Measurements from ENCODE around the gene AATF. TPM values are rescaled to one million over a fixed set of nuclear protein-coding genes. Genes with fewer than 3 reads are reported as not detected.

The AATF gene
- total and polyA plus RNA-seq, 4 experiments from 2014 or later: 52.0 to 89.4 (median 60.8) TPM

DNA sequence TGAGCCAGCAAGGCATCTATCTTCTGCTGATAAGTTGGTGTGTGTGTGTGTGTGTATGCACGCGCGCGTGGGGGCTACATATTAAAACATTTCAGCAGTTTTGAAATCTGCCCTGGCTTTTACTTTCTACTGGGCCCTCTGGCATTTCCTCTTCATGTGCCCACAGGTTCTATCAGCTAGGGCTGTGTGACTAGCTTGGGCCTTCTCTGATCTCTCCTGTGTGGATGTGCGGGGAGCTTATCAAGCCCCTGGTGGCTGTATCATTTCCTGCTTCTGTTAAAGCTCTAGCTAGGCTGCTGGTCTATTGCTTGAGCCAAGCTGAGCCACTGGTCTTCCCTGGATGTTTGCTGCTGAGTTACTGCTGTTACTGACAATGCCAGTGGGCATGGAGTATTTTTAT lies 132.5 kb downstream of the AATF start:
- H3K27me3 Mint-ChIP-seq: no peaks in the 10 kb centered on the region
- Histone ChIP-seq H3K27ac (ENCODE audit: low read depth, low read length) (no peak overlapping the region), H3K27me3 (ENCODE audit: insufficient read depth, low read length) (no peaks in the 10 kb centered on the region), H3K4me3 (ENCODE audit: low read length in 2 of 2) (no peak overlapping the region), H3K36me3 (ENCODE audit: insufficient read depth, low read length) (no peaks in the 10 kb centered on the region), H3K9me3 (ENCODE audit: control insufficient read depth in 1 of 2, low read length in 2 of 2) (no peaks in the 10 kb centered on the region), H3K4me1 (ENCODE audit: insufficient read depth, low read length) (no peaks in the 10 kb centered on the region)
- H3K27ac Mint-ChIP-seq: peak overlapping the region in 2 of 7 donors; percentile 36 to 53
- intact Hi-C loops (cut with micrococcal nuclease): no loop called here
- H3K4me3 Mint-ChIP-seq: no peak overlapping the region
- ChIA-PET POLR2A (ENCODE audit: partially characterized antibody) (no interaction called here), CTCF (ENCODE audit: partially characterized antibody) (interaction anchor here (0.7 kb wide), 1 partner anchor 161 kb away, joined by 3 read pairs; no protein-coding TSS in a partner anchor)
- peaks cover 0 to 6% (median 0%) of the 10 kb centered on the region in 4 donors for H3K4me1 Mint-ChIP-seq
- peaks cover 0 to 19% of the 10 kb centered on the region in 2 donors for H3K36me3 Mint-ChIP-seq
- DNase-seq: no peak
- peaks cover 0 to 12% (median 9%) of the 10 kb centered on the region in 8 donors for H3K9me3 Mint-ChIP-seq

DNA sequence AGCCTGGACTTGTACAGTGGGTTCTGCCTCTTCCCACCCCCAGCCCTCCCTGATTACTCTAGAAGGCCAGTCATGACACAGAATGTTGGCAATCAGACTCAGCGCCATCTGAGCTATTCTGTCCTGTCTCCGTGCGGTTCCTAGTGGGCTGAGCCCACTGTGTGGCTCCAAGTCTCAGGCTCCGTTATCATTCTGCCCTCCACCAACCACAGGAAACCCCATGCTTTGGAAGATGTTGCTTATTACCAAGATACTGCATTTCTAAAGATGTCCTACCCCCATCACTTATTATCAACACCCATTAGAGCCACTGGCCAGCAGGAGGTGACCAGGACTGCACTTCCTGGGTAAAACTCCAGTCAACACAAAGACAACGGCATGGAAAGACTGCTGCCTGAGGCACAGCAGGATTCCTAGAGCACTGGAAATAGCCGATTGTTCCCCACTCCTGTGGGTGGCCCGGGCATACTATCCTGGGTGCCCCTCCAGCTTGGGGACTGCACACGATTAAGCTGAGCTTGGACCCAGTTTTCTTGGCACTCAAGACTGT lies 133.6 kb downstream of the AATF start:
- Histone ChIP-seq H3K36me3 (ENCODE audit: insufficient read depth, low read length) (no peaks in the 10 kb centered on the region), H3K9me3 (ENCODE audit: control insufficient read depth in 1 of 2, low read length in 2 of 2) (no peaks in the 10 kb centered on the region), H3K4me3 (ENCODE audit: low read length in 2 of 2) (no peak overlapping the region), H3K4me1 (ENCODE audit: insufficient read depth, low read length) (peaks cover 1% of the 10 kb centered on the region), H3K27me3 (ENCODE audit: insufficient read depth, low read length) (no peaks in the 10 kb centered on the region), H3K27ac (ENCODE audit: low read depth, low read length) (no peak overlapping the region)
- H3K4me3 Mint-ChIP-seq: no peak overlapping the region
- H3K36me3 Mint-ChIP-seq: peaks cover 0 to 27% of the 10 kb centered on the region in 2 donors
- H3K9me3 Mint-ChIP-seq: peaks cover 0 to 12% (median 9%) of the 10 kb centered on the region in 8 donors
- ChIA-PET POLR2A (ENCODE audit: partially characterized antibody) (no interaction called here), CTCF (ENCODE audit: partially characterized antibody) (no interaction called here)
- H3K27me3 Mint-ChIP-seq: no peaks in the 10 kb centered on the region
- peak overlapping the region in 1 of 7 donors; percentile 75 for H3K27ac Mint-ChIP-seq
- H3K4me1 Mint-ChIP-seq: peaks cover 3 to 12% (median 5%) of the 10 kb centered on the region in 4 donors
- intact Hi-C loops (cut with micrococcal nuclease): no loop called here
- no peak for DNase-seq

DNA sequence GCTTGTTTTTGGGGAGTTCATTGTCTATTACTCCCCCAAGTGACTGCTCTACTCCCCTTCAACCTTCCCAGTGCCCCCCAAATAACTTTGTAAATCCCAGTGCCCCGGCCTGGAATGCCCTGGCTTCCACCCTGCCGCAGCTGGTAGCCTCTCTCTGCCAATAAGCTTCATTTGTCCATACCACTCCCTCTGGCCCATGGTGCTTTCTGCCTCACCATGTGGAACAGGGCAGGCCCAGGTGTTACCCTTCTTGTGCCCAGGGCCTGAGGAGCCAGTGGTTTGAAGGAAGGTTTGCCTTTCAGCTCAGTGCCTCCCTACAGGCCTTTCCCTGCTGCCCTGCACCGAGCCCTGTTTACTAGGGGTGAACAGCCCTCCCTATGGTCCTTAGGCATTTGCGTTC lies 134.2 kb downstream of the AATF start:
- Mint-ChIP-seq H3K36me3 (peaks cover 0 to 27% of the 10 kb centered on the region in 2 donors), H3K4me1 (peaks cover 7 to 18% (median 11%) of the 10 kb centered on the region in 4 donors), H3K9me3 (peaks cover 0 to 12% (median 9%) of the 10 kb centered on the region in 8 donors), H3K27ac (peak overlapping the region in 1 of 7 donors; percentile 65), H3K27me3 (no peaks in the 10 kb centered on the region), H3K4me3 (no peak overlapping the region)
- Histone ChIP-seq H3K27ac (ENCODE audit: low read depth, low read length) (no peak overlapping the region), H3K4me1 (ENCODE audit: insufficient read depth, low read length) (peaks cover 7% of the 10 kb centered on the region), H3K9me3 (ENCODE audit: control insufficient read depth in 1 of 2, low read length in 2 of 2) (no peaks in the 10 kb centered on the region), H3K27me3 (ENCODE audit: insufficient read depth, low read length) (no peaks in the 10 kb centered on the region), H3K36me3 (ENCODE audit: insufficient read depth, low read length) (no peaks in the 10 kb centered on the region), H3K4me3 (ENCODE audit: low read length in 2 of 2) (no peak overlapping the region)
- no peak for DNase-seq
- ChIA-PET POLR2A (ENCODE audit: partially characterized antibody) (no interaction called here), CTCF (ENCODE audit: partially characterized antibody) (no interaction called here)
- intact Hi-C loops (cut with micrococcal nuclease): no loop called here

DNA sequence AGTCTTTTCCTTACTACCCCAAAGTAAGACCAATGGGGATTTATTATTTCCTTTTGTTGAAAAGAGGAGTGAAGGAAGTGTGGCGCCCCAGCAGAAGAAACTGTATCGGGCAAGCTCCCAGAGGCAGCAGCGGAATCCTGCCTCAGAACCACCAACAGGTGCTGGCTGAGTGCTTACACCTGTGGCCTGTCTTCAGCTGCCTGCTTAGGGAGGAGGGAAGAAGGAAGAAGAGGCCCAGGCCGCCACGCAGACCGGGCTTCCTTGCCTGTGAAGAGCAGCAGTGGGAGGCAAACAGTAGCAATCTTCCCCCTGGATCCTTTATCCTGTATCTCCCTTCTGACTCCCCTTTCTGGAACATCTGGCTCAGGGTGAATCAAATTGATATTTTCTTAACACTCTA lies 134.7 kb downstream of the AATF start:
- H3K27ac Mint-ChIP-seq: peak overlapping the region in 1 of 7 donors; percentile 65
- no peaks in the 10 kb centered on the region for H3K27me3 Mint-ChIP-seq
- H3K36me3 Mint-ChIP-seq: peaks cover 0 to 27% of the 10 kb centered on the region in 2 donors
- peaks cover 12% of the 10 kb centered on the region for H3K4me1 ChIP-seq (ENCODE audit: insufficient read depth, low read length)
- no peaks in the 10 kb centered on the region for H3K27me3 ChIP-seq (ENCODE audit: insufficient read depth, low read length)
- H3K9me3 Mint-ChIP-seq: peaks cover 0 to 12% (median 9%) of the 10 kb centered on the region in 8 donors
- H3K4me1 Mint-ChIP-seq: peaks cover 11 to 23% (median 15%) of the 10 kb centered on the region in 4 donors
- no peak overlapping the region for H3K27ac ChIP-seq (ENCODE audit: low read depth, low read length)
- H3K9me3 ChIP-seq (ENCODE audit: control insufficient read depth in 1 of 2, low read length in 2 of 2): no peaks in the 10 kb centered on the region
- ChIA-PET POLR2A (ENCODE audit: partially characterized antibody) (no interaction called here), CTCF (ENCODE audit: partially characterized antibody) (no interaction called here)
- H3K36me3 ChIP-seq (ENCODE audit: insufficient read depth, low read length): no peaks in the 10 kb centered on the region
- intact Hi-C loops (cut with micrococcal nuclease): no loop called here
- no peak for DNase-seq
- H3K4me3 Mint-ChIP-seq: no peak overlapping the region
- no peak overlapping the region for H3K4me3 ChIP-seq (ENCODE audit: low read length in 2 of 2)

DNA sequence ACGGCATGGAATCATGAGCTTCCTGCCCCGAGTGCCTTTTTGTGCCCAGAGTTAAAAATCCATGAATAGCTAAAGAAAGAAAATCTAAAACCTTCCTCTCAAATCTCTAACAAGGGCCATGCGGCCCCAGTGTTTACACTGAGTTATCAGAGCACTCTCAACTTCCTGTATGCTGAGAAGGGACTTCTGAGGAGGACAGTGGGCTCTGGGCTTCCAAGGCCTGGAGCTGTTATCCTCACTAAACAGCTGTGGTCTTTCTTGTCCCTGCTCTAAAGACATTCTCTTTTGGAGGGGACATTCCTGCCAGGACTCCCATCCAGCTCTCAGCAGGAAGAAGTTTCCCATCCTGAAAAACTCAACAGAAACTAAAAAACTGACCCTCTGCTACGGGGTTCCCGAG lies 135.6 kb downstream of the AATF start:
- no peak overlapping the region for H3K4me3 Mint-ChIP-seq
- DNase-seq: no peak
- H3K27ac Mint-ChIP-seq: no peak overlapping the region
- no peaks in the 10 kb centered on the region for H3K27me3 Mint-ChIP-seq
- intact Hi-C loops (cut with micrococcal nuclease): no loop called here
- peaks cover 19 to 32% (median 25%) of the 10 kb centered on the region in 4 donors for H3K4me1 Mint-ChIP-seq
- H3K9me3 Mint-ChIP-seq: peaks cover 0 to 9% (median 5%) of the 10 kb centered on the region in 8 donors
- no peak overlapping the region for H3K4me3 ChIP-seq (ENCODE audit: low read length in 2 of 2)
- no peaks in the 10 kb centered on the region for H3K36me3 ChIP-seq (ENCODE audit: insufficient read depth, low read length)
- peaks cover 0 to 26% of the 10 kb centered on the region in 2 donors for H3K36me3 Mint-ChIP-seq
- no peak overlapping the region for H3K27ac ChIP-seq (ENCODE audit: low read depth, low read length)
- no peaks in the 10 kb centered on the region for H3K9me3 ChIP-seq (ENCODE audit: control insufficient read depth in 1 of 2, low read length in 2 of 2)
- ChIA-PET POLR2A (ENCODE audit: partially characterized antibody) (no interaction called here), CTCF (ENCODE audit: partially characterized antibody) (interaction anchor here (1.0 kb wide), 1 partner anchor 37 kb away, joined by 6 read pairs; no protein-coding TSS in a partner anchor)
- H3K27me3 ChIP-seq (ENCODE audit: insufficient read depth, low read length): no peaks in the 10 kb centered on the region
- H3K4me1 ChIP-seq (ENCODE audit: insufficient read depth, low read length): peaks cover 21% of the 10 kb centered on the region

DNA sequence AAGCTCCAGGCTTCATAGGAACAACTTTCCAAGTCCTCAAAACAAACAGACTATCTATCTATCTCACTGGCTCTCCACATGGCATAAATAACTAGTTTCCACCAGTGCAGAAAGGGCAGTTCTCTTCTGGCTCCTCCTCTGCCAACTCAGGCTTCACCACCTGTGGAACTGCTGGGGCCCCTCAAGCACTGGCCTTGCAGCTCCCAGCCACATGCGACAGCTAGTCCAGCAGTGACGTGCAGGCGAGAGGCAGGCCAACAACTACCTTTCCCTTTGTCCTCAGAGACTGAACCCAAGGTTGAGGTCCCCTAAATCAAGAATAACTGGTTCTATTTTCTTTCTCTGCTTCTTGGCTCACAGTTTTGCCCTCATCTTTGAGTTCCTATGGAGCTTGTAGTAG lies 137.6 kb downstream of the AATF start:
- H3K27ac Mint-ChIP-seq: no peak overlapping the region
- no peaks in the 10 kb centered on the region for H3K27me3 Mint-ChIP-seq
- H3K9me3 ChIP-seq (ENCODE audit: control insufficient read depth in 1 of 2, low read length in 2 of 2): no peaks in the 10 kb centered on the region
- H3K4me1 Mint-ChIP-seq: peaks cover 36 to 51% (median 43%) of the 10 kb centered on the region in 4 donors
- H3K27ac ChIP-seq (ENCODE audit: low read depth, low read length): no peak overlapping the region
- H3K9me3 Mint-ChIP-seq: no peaks in the 10 kb centered on the region
- peaks cover 41% of the 10 kb centered on the region for H3K4me1 ChIP-seq (ENCODE audit: insufficient read depth, low read length)
- H3K27me3 ChIP-seq (ENCODE audit: insufficient read depth, low read length): no peaks in the 10 kb centered on the region
- H3K4me3 Mint-ChIP-seq: no peak overlapping the region
- H3K36me3 Mint-ChIP-seq: peaks cover 0 to 19% of the 10 kb centered on the region in 2 donors
- intact Hi-C loops (cut with micrococcal nuclease): no loop called here
- no peaks in the 10 kb centered on the region for H3K36me3 ChIP-seq (ENCODE audit: insufficient read depth, low read length)
- POLR2A ChIA-PET (ENCODE audit: partially characterized antibody): interaction anchor here (0.6 kb wide), 1 partner anchor 55 kb away, joined by 3 read pairs; no protein-coding TSS in a partner anchor
- CTCF ChIA-PET (ENCODE audit: partially characterized antibody): no interaction called here
- H3K4me3 ChIP-seq (ENCODE audit: low read length in 2 of 2): no peak overlapping the region
- no peak for DNase-seq

DNA sequence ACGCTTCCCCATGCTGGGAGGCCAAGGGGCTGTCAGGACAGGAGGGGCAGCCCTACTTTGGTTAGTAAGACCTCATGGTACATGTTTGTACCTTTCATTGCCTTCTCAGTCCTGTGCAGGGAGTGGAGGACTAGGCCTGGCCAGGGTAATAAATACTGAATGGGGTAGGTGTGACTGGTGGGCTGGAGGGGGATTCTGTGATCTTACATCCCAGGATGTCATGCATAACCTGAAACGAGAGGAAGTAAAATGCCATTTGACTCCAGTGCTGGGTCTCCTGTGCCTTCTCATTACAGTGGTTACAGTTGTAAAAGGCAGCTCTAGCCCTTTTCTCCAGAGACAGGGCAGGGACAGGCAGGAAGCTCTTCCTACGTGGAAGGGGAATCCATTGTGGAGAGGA lies 138.2 kb downstream of the AATF start:
- ChIA-PET POLR2A (ENCODE audit: partially characterized antibody) (interaction anchor here (0.6 kb wide), 1 partner anchor 55 kb away, joined by 3 read pairs; no protein-coding TSS in a partner anchor), CTCF (ENCODE audit: partially characterized antibody) (no interaction called here)
- H3K27me3 ChIP-seq (ENCODE audit: insufficient read depth, low read length): no peaks in the 10 kb centered on the region
- Mint-ChIP-seq H3K4me3 (peak overlapping the region in 2 of 8 donors; percentile 9 to 37), H3K4me1 (peaks cover 36 to 56% (median 43%) of the 10 kb centered on the region in 4 donors), H3K27me3 (no peaks in the 10 kb centered on the region), H3K27ac (peak overlapping the region in 4 of 7 donors; percentile 17 to 67 (median 40)), H3K9me3 (no peaks in the 10 kb centered on the region), H3K36me3 (peaks cover 0 to 19% of the 10 kb centered on the region in 2 donors)
- no peak overlapping the region for H3K27ac ChIP-seq (ENCODE audit: low read depth, low read length)
- no peak overlapping the region for H3K4me3 ChIP-seq (ENCODE audit: low read length in 2 of 2)
- intact Hi-C loops (cut with micrococcal nuclease): no loop called here
- DNase-seq: no peak
- H3K4me1 ChIP-seq (ENCODE audit: insufficient read depth, low read length): peaks cover 43% of the 10 kb centered on the region
- no peaks in the 10 kb centered on the region for H3K9me3 ChIP-seq (ENCODE audit: control insufficient read depth in 1 of 2, low read length in 2 of 2)
- H3K36me3 ChIP-seq (ENCODE audit: insufficient read depth, low read length): no peaks in the 10 kb centered on the region

Measured in CD4-positive, alpha-beta memory T cell (primary cell).